DOHH2 (cell line): ENCODE results near the gene LY6G6F.

Experiments used
- H3F3A ChIP-seq: fragments of 200-600 bp; sonication (generic), shearing (Covaris generic); 2 replicates; pipeline ENCODE4 v1.6.0; 2016; ENCODE audit warnings: antibody characterized with exemption, mild to moderate bottlenecking; ENCODE audit not compliant: control insufficient read depth, insufficient read depth
- H3K27ac ChIP-seq: fragments of 200-600 bp; sonication (generic); 2 replicates; pipeline ENCODE4 v1.5.1; 2014; ENCODE audit warnings: low read depth, mild to moderate bottlenecking, low read length, moderate library complexity
- H3K27me3 ChIP-seq: fragments of 200-600 bp; sonication (generic); 2 replicates; pipeline ENCODE4 v1.6.1; 2014; ENCODE audit warnings: mild to moderate bottlenecking, low read length, mixed read lengths; ENCODE audit not compliant: control insufficient read depth
- H3K36me3 ChIP-seq: fragments of 200-600 bp; sonication (generic); 2 replicates; pipeline ENCODE4 v1.6.1; 2014; ENCODE audit warnings: mild to moderate bottlenecking, low read length, moderate library complexity, mixed read lengths; ENCODE audit not compliant: control insufficient read depth
- H3K4me1 ChIP-seq: fragments of 200-600 bp; sonication (generic); 2 replicates; pipeline ENCODE4 v1.6.1; 2014; ENCODE audit warnings: mild to moderate bottlenecking, low read length, mixed read lengths; ENCODE audit not compliant: control insufficient read depth
- H3K4me2 ChIP-seq: fragments of 200-600 bp; sonication (generic); 2 replicates; pipeline ENCODE4 v1.6.0; 2014; ENCODE audit warnings: mild to moderate bottlenecking, low read length, moderate library complexity
- H3K4me3 ChIP-seq: fragments of 200-600 bp; sonication (generic); 2 replicates; pipeline ENCODE4 v1.5.1; 2014; ENCODE audit warnings: mild to moderate bottlenecking, low read length, mixed read lengths
- H3K79me2 ChIP-seq: fragments of 200-600 bp; sonication (generic); 2 replicates; pipeline ENCODE4 v1.6.1; 2014; ENCODE audit warnings: mild to moderate bottlenecking, low read length, mixed read lengths; ENCODE audit not compliant: control insufficient read depth
- H3K9me2 ChIP-seq: fragments of 200-600 bp; sonication (generic); replicated peaks from 2 replicates; pipeline ENCODE4 v1.6.1; 2014; ENCODE audit warnings: mild to moderate bottlenecking, low read length, mixed read lengths; ENCODE audit not compliant: control insufficient read depth
- H3K9me3 ChIP-seq: fragments of 200-600 bp; sonication (generic); 2 replicates; pipeline ENCODE4 v1.6.1; 2014; ENCODE audit warnings: antibody characterized with exemption, low read length, mixed read lengths; ENCODE audit not compliant: control insufficient read depth, insufficient read depth
- H4K20me1 ChIP-seq: fragments of 200-600 bp; sonication (generic); 2 replicates; pipeline ENCODE4 v1.6.0; 2014; ENCODE audit warnings: low read depth, mild to moderate bottlenecking, antibody characterized with exemption, low read length, moderate library complexity; ENCODE audit not compliant: control insufficient read depth, insufficient read depth
- CTCF ChIP-seq: fragments of 200-600 bp; sonication (generic); IDR thresholded peaks from one replicate; pipeline ENCODE4 v1.5.1; 2014; ENCODE audit warnings: antibody characterized with exemption, mild to moderate bottlenecking, low read depth, low read length; ENCODE audit not compliant: poor library complexity, severe bottlenecking
- EZH2phosphoT487 ChIP-seq: fragments of 200-600 bp; sonication (generic); IDR thresholded peaks from 2 replicates; pipeline ENCODE4 v1.6.1; 2017; ENCODE audit warnings: borderline replicate concordance, mild to moderate bottlenecking, antibody characterized with exemption, low read length, moderate library complexity, mixed read lengths

Gene LY6G6F

GRCh38 chr6:31663961-31664789, 42.5 kb upstream of the LY6G6F start:
- no peaks in the 10 kb centered on the region for H3K9me3 ChIP-seq
- peak overlapping the region; percentile 97 for H3K27ac ChIP-seq
- H3K4me2 ChIP-seq = peak overlapping the region; percentile 99
- H3K9me2 ChIP-seq = no peaks in the 10 kb centered on the region
- peak overlapping the region; percentile 95 for H3K4me3 ChIP-seq
- H4K20me1 ChIP-seq = peaks cover 11% of the 10 kb centered on the region; the same call in 1 of the 2 replicates
- peaks cover 78% of the 10 kb centered on the region for H3K36me3 ChIP-seq
- no peaks in the 10 kb centered on the region for H3K27me3 ChIP-seq
- peaks cover 56% of the 10 kb centered on the region for H3K4me1 ChIP-seq
- peaks cover 11% of the 10 kb centered on the region for H3F3A ChIP-seq
- peaks cover 79% of the 10 kb centered on the region for H3K79me2 ChIP-seq
- TF ChIP-seq EZH2phosphoT487 = no peak
- no peak for TF ChIP-seq CTCF

GRCh38 chr6:31664790-31665500, 41.7 kb upstream of the LY6G6F start, which contains the start of gene GPANK1:
Gene GPANK1, minus strand, starts transcription at chr6:31664997. Its CDS starts 519 bp downstream, at chr6:31664478.
- Histone ChIP-seq H3K4me2 (peak within 1 kb of the TSS; percentile 99), H4K20me1 (peaks cover 11% of the 10 kb centered on the region; the same call in 1 of the 2 replicates), H3K9me2 (no peaks in the 10 kb centered on the region), H3K4me3 (peak within 1 kb of the TSS; percentile 95), H3K9me3 (no peaks in the 10 kb centered on the region), H3K36me3 (peaks cover 86% of the 10 kb centered on the region), H3F3A (peaks cover 11% of the 10 kb centered on the region), H3K79me2 (peaks cover 74% of the 10 kb centered on the region), H3K4me1 (peaks cover 49% of the 10 kb centered on the region), H3K27me3 (no peaks in the 10 kb centered on the region), H3K27ac (peak within 1 kb of the TSS; percentile 97)
- no peak for TF ChIP-seq EZH2phosphoT487
- TF ChIP-seq CTCF = no peak

GRCh38 chr6:31665501-31666336, 40.9 kb upstream of the LY6G6F start, which contains the start of gene CSNK2B:
Gene CSNK2B, plus strand, starts transcription at chr6:31666080. Its CDS starts 752 bp downstream, at chr6:31666832.
- peak within 1 kb of the TSS; percentile 95 for H3K4me3 ChIP-seq
- no peaks in the 10 kb centered on the region for H3K9me2 ChIP-seq
- peak within 1 kb of the TSS; percentile 99 for H3K4me2 ChIP-seq
- H3F3A ChIP-seq = peaks cover 11% of the 10 kb centered on the region
- H3K27ac ChIP-seq = peak within 1 kb of the TSS; percentile 97
- H3K4me1 ChIP-seq = peaks cover 49% of the 10 kb centered on the region
- H3K27me3 ChIP-seq = no peaks in the 10 kb centered on the region
- peaks cover 11% of the 10 kb centered on the region; the same call in 1 of the 2 replicates for H4K20me1 ChIP-seq
- peaks cover 68% of the 10 kb centered on the region for H3K79me2 ChIP-seq
- H3K36me3 ChIP-seq = peaks cover 88% of the 10 kb centered on the region
- TF ChIP-seq CTCF = no peak
- no peak for TF ChIP-seq EZH2phosphoT487
- H3K9me3 ChIP-seq = no peaks in the 10 kb centered on the region
